GM21381 (cell line): ENCODE measurements around the gene TCF25.
"Not testable (repeated sequence)": the region's sequence is repeated elsewhere in the genome, so short reads cannot be mapped to it uniquely, and the experiment has no call there.

ENCODE experiments used
- ATAC-seq: cut with Tn5 transposase; IDR thresholded peaks from one replicate; pipeline ENCODE4 v1.9.1; 2021; ENCODE audit warnings: mild to moderate bottlenecking, moderate library complexity; ENCODE audit not compliant: unreplicated experiment

The TCF25 gene

GRCh38 chr16:89879123-89879522 lies 5.7 kb downstream of the TCF25 start:
- ATAC-seq = not testable (repeated sequence)

DNA sequence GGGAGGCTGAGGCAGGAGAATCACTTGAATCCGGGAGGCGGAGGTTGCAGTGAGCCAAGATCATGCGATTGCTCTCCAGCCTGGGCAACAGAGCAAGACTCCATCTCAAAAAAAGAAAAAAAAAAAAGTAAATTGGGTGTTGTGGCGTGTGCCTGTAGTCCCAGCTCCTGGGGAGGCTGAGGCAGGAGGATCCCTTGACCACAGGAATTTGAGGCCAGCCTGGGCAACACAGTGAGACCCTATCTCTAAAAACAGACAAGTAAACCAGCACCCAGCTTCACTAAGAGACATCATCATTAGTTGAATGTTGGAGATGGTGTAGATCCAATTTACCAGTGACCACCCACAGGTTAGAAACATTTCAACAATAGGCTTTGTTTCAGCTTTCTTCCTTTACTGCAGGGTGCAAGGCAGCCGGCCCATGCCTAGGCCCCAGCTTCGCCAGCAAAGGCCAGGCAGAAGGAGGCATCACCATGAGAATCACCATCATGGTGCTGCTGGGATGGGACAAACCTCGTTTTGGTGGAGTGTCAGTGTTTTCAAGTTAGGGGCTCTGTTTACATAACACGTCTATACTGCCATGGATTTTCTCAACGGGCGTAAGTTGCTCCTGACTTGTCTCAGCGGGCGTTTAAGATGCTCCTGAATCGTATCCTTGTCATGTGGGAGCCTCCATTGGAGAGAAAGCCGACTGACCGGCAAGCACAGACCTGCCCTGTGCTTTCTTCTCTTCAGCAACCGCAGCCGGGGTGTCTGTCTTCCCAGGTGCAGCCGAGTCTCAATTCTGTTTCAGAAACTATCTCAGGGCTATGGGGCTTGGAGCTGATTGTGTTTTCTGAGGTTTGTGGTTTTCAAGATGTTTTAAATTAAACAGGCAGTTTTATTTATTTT lies 7.3 kb downstream of the TCF25 start:
- no peak for ATAC-seq

- ATAC-seq = no peak
Measured at GRCh38 chr16:89881368-89881730, 8.0 kb downstream of the TCF25 start.

DNA sequence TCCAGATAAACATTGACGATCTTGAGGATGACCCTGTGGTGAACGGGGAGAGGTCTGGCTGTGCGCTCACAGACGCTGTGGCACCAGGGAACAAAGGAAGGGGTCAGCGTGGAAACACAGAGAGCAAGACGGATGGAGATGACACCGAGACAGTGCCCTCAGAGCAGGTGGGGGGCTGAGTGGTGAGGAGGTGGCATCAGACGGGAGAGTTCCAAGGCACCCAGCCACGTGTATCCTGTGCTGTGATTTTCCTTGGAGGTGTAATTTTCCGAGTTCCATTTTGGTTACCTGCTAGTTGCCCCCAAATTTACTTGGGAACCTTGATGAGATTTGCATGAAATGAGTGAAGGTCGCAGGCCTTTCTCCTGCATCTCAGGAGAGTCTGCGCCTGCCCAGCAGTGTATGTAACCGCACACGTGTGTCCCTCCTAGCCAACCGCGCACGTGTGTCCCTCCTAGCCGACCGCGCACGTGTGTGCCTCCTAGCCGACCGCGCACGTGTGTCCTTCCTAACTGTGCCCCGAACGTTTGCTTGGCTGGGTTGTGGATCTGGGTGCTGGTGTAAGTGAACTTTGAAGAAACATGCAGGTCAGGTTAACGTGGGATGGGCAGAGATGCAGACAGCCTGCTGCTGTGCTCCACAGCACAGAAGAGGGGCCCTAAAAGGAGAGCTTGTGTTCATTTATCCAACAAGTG lies 10.1 kb downstream of the TCF25 start:
- ATAC-seq = no peak

GRCh38 chr16:89884041-89884421 lies 10.6 kb downstream of the TCF25 start:
- ATAC-seq = no peak

- ATAC-seq = no peak
Measured at GRCh38 chr16:89887243-89887642, 13.9 kb downstream of the TCF25 start.

- no peak for ATAC-seq
Measured at GRCh38 chr16:89890200-89890599, 16.8 kb downstream of the TCF25 start.

DNA sequence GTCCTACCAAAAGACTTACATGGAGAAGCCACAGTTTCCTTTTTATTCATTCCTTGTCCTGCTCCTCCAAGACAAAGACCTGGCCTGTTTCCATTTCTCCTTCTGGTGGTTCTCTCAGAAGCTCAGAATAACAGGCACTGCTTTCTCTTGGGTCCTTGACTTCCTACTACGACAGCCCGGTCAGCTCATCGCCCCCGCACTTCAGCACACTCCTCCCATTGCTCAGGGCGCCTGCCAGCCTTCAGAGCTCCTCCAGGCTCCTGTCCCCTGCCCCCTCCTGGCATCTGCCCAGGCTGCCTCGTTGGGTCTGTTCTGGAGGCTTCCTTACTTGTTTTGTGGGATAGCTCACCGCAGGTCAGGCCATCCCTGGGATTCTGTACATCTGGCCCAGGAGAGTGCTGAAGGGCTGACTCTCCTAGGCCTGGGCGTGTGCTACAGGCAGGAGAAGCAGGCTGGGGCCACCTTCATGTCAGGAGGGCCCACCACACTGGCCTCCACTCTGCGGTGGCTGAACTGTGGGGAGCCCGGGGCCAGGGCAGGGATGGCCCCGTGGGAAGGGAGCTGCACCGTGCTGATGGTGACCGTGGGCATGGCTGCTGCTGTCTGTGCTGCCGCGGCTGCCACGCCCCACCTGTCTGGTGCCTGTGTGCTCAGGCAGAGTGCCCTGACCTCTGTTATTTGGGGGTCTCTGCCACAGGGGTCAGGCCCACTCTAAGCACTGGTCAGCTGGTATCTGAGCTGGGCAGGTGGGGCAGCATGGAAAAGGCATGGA lies 17.7 kb downstream of the TCF25 start:
- ATAC-seq = no peak

DNA sequence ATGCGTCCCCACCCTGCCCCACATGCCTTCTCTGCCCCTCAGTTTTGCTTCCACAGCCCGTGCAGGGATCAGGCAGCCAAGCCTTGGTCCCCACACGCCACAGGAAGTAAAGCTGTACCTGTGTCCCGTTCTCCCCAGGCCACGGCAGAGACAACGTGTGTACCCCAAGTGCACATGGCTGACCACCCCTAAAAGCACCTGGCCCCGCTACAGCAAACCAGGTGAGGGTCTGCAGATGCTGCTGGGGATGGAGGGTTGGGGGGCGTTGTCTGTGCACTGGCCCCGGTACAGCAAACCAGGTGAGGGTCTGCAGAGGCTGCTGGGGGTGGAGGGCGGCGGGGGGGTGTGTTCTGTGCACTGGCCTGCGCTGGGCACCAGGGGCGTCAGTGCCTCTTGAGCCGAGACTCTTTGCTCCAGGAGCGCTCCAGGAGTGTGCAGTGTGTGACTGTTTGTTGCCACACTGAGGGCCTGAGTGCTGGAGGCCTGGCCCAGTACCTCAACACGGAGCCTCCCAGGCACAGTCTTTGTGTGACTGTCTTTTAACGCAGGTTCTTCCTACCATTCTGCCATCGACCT lies 18.8 kb downstream of the TCF25 start:
- ATAC-seq = no peak

- ATAC-seq = no peak
Measured at GRCh38 chr16:89892635-89893034, 19.2 kb downstream of the TCF25 start.

- ATAC-seq = no peak
Measured at GRCh38 chr16:89893642-89894548, 20.5 kb downstream of the TCF25 start.

- no peak for ATAC-seq
Measured at GRCh38 chr16:89895482-89896250, 22.3 kb downstream of the TCF25 start.

GRCh38 chr16:89897204-89897603 lies 23.8 kb downstream of the TCF25 start:
- ATAC-seq = no peak

- ATAC-seq = no peak
Measured at GRCh38 chr16:89898201-89898967, 25.0 kb downstream of the TCF25 start.

GRCh38 chr16:89899879-89900481 lies 26.6 kb downstream of the TCF25 start:
- ATAC-seq = no peak

DNA sequence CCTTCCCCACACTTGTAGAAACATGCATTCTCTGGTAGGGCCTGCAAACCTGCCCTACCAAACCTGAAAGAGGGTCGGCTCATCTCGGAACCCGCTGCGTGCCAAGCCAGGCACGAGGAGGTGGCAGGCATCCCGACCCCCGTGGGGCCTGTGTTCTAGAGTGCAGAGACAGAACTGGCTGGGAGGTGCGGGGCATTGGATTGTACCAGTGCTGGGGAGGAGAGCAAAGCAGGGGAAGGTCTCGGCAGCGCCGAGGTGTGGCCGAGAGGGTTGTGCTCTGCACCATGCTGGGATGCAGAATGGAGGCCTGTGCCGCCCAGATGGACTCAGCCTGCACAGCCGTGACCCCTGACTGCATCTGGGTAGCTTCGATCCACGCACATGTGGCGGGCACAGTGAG lies 27.5 kb downstream of the TCF25 start:
- ATAC-seq = no peak

- no peak for ATAC-seq
Measured at GRCh38 chr16:89902980-89903379, 29.6 kb downstream of the TCF25 start.

DNA sequence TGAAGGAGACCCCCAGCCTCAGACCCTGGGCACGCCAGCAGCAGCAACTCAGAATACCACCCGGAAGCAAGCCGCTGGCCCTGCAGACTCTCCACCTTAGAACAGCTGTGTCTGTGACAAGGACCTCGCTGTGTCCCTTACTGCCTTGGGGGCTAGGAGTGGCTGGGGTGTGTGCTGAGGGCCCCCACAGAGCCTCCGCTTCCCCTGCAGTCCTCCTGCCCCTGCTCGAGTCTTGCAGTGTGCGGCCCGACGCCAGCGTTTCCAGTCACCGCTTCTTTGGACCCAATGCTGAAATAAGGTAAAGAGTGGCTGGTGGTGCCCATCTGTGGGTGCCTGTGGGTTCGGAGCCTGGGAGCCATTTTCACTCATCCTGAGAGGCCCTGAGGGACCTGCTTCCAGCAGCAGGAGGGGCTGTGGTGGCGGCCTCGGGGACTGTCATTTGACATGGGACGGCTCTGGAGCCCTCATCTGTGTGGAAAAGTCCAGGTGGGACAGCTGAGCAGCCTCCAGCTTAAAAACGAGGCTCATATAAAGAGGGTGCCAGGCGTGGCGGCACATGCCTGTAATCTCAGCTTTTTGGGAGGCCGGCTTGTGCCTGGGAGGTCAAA lies 30.6 kb downstream of the TCF25 start:
- ATAC-seq = no peak
